GM12878 (cell line): Measurements from ENCODE around the gene NUB1. TPM values are rescaled to one million over a fixed set of nuclear protein-coding genes. Genes with fewer than 3 reads are reported as not detected.
A peak's percentile ranks its signal among the peaks of the same experiment; 100 is the strongest.

ENCODE experiments used
- ATAC-seq: fragments of 200-7000 bp; cut with Tn5 transposase; 3 replicates; pipeline ENCODE4 v1.9.1; 2020; ENCODE audit warnings: mild to moderate bottlenecking, moderate library complexity
- BruUV-seq: library from RNA; stranded (reverse); fragments of 400-500 nt; replicated peaks from 2 replicates; lab custom pipeline; 2021; lab: Mats Ljungman, UMichigan
- CTCF ChIA-PET: fragments of 300-600 bp; sonication (Branson Sonifier 250); formaldehyde crosslinking; extraction: SDS; loops from one replicate; lab custom pipeline; 2021; ENCODE audit warnings: inconsistent platforms; lab: Yijun Ruan, JAX
- POLR2A ChIA-PET: fragments of 350-600 bp; formaldehyde crosslinking; extraction: SDS; loops from one replicate; lab custom pipeline; 2021; ENCODE audit warnings: inconsistent platforms; lab: Charles Lee
- RAD21 ChIA-PET: fragments of 300-600 bp; sonication (Branson Sonifier 250); formaldehyde crosslinking; loops from one replicate; lab custom pipeline; 2023; ENCODE audit warnings: antibody characterized with exemption; ENCODE audit not compliant: unreplicated experiment; lab: Charles Lee
- SMC1A ChIA-PET: fragments of 300-600 bp; sonication (Branson Sonifier 250); formaldehyde crosslinking; loops from one replicate; lab custom pipeline; 2023; ENCODE audit not compliant: unreplicated experiment, uncharacterized antibody; lab: Charles Lee
- DNase-seq: peaks from one replicate; pipeline ENCODE4 v3.0.0-alpha.2; 2011; ENCODE audit warnings: low read depth, low spot score
- FAIRE-seq: peaks from 3 replicates; lab custom pipeline; 2011; peaks lifted over from hg19 to GRCh38; lab: Jason Lieb, UNC
- H2AFZ ChIP-seq: 2 replicates; pipeline ENCODE4 v1.6.0; 2011; ENCODE audit warnings: low read depth, low read length, control low read depth; ENCODE audit not compliant: control insufficient read depth
- H3K27ac ChIP-seq: 2 replicates; pipeline ENCODE4 v1.5.1; 2011; ENCODE audit warnings: control low read depth; ENCODE audit not compliant: control insufficient read depth, insufficient read depth
- H3K27me3 ChIP-seq, 2 experiments: replicated peaks in 1 of 2; 2 replicates each; pipeline versions ENCODE4 v1.6.0 to v1.6.1; 2011; ENCODE audit warnings: low read length in 1 of 2; ENCODE audit not compliant: control insufficient read depth in 2 of 2, insufficient read depth in 2 of 2
- H3K36me3 ChIP-seq, 2 experiments: 2 replicates each; pipeline ENCODE4 v1.5.1; 2011; ENCODE audit warnings: low read length in 1 of 2; ENCODE audit not compliant: control insufficient read depth in 2 of 2, insufficient read depth in 2 of 2
- H3K4me1 ChIP-seq: 2 replicates; pipeline ENCODE4 v1.6.1; 2011; ENCODE audit warnings: mild to moderate bottlenecking, low read length, moderate library complexity, mixed read lengths; ENCODE audit not compliant: control insufficient read depth, insufficient read depth
- H3K4me2 ChIP-seq: 2 replicates; pipeline ENCODE4 v1.6.0; 2011; ENCODE audit warnings: control low read depth; ENCODE audit not compliant: control insufficient read depth, insufficient read depth
- H3K4me3 ChIP-seq: fragments of 200-600 bp; sonication (generic); 2 replicates; pipeline ENCODE4 v1.5.1; 2016
- H3K79me2 ChIP-seq: 2 replicates; pipeline ENCODE4 v1.6.0; 2011; ENCODE audit warnings: low read length; ENCODE audit not compliant: control insufficient read depth, insufficient read depth
- H3K9ac ChIP-seq: 2 replicates; pipeline ENCODE4 v1.8.0; 2011; ENCODE audit warnings: low read length, control low read depth, mixed read lengths; ENCODE audit not compliant: control insufficient read depth, insufficient read depth
- H3K9me3 ChIP-seq: replicated peaks from 3 replicates; pipeline ENCODE4 v1.5.1; 2011; ENCODE audit warnings: mild to moderate bottlenecking, low read length; ENCODE audit not compliant: control insufficient read depth, insufficient read depth
- H4K20me1 ChIP-seq: 2 replicates; pipeline ENCODE4 v1.6.0; 2011; ENCODE audit not compliant: control insufficient read depth, insufficient read depth
- CHD4 ChIP-seq: fragments of 200-600 bp; sonication (generic); IDR thresholded peaks from 2 replicates; pipeline ENCODE4 v1.6.1; 2016; ENCODE audit warnings: mild to moderate bottlenecking
- EED ChIP-seq: sonication (generic); IDR thresholded peaks from 2 replicates; pipeline ENCODE4 v1.6.1; 2016; ENCODE audit warnings: antibody characterized with exemption, low read depth
- EGR1 ChIP-seq, 2 experiments: IDR thresholded peaks; 1 replicate in 1 of 2; 2 replicates in 1 of 2; pipeline ENCODE4 v1.6.1; 2011 to 2012; ENCODE audit warnings: low read depth in 2 of 2, low read length in 2 of 2, borderline replicate concordance in 1 of 2, mild to moderate bottlenecking in 1 of 2, moderate library complexity in 1 of 2
- ETV6 ChIP-seq, 2 experiments: fragments of 450-650 bp in 1 of 2; IDR thresholded peaks in 1 of 2; conservative IDR thresholded peaks in 1 of 2; 2 replicates each; pipeline ENCODE4 v1.6.1; 2014; ENCODE audit warnings: antibody characterized with exemption in 1 of 2, borderline replicate concordance in 1 of 2, low read depth in 1 of 2, mild to moderate bottlenecking in 1 of 2, moderate library complexity in 1 of 2
- FOXM1 ChIP-seq: IDR thresholded peaks from 2 replicates; pipeline ENCODE4 v1.6.1; 2012; ENCODE audit warnings: low read depth, mild to moderate bottlenecking, inconsistent platforms, low read length, moderate library complexity
- IKZF1 ChIP-seq: fragments of 450-650 bp; conservative IDR thresholded peaks from 2 replicates; pipeline ENCODE4 v1.6.1; 2017; ENCODE audit warnings: antibody characterized with exemption, mild to moderate bottlenecking
- IKZF2 ChIP-seq, 2 experiments: fragments of 450-650 bp; IDR thresholded peaks; 2 replicates each; pipeline ENCODE4 v1.6.1; 2017; ENCODE audit warnings: mild to moderate bottlenecking in 2 of 2, moderate library complexity in 2 of 2
- JUND ChIP-seq: IDR thresholded peaks from 2 replicates; pipeline ENCODE4 v1.6.1; 2012; ENCODE audit warnings: low read depth, mild to moderate bottlenecking, low read length, improper control_type of control experiment, moderate library complexity
- NFIC ChIP-seq: IDR thresholded peaks from 2 replicates; pipeline ENCODE4 v1.6.1; 2012; ENCODE audit warnings: low read depth, mild to moderate bottlenecking, inconsistent platforms, low read length, moderate library complexity
- NFXL1 ChIP-seq: fragments of 450-650 bp; IDR thresholded peaks from 2 replicates; pipeline ENCODE4 v1.6.1; 2017; ENCODE audit warnings: antibody characterized with exemption, mild to moderate bottlenecking, borderline replicate concordance
- PAX5 ChIP-seq: IDR thresholded peaks from 2 replicates; pipeline ENCODE4 v1.6.1; 2011; ENCODE audit warnings: low read depth, low read length, borderline replicate concordance
- PKNOX1 ChIP-seq: fragments of 450-650 bp; IDR thresholded peaks from 2 replicates; pipeline ENCODE4 v1.6.1; 2016; ENCODE audit warnings: mild to moderate bottlenecking
- RUNX3 ChIP-seq: IDR thresholded peaks from 2 replicates; pipeline ENCODE4 v1.6.1; 2012; ENCODE audit warnings: low read length, inconsistent platforms
- SPI1 ChIP-seq: IDR thresholded peaks from 2 replicates; pipeline ENCODE4 v1.6.1; 2011; ENCODE audit warnings: low read depth, mild to moderate bottlenecking, low read length, moderate library complexity, borderline replicate concordance; ENCODE audit not compliant: insufficient read depth
- TAF1 ChIP-seq: IDR thresholded peaks from 2 replicates; pipeline ENCODE4 v1.6.1; 2011; ENCODE audit warnings: mild to moderate bottlenecking, low read depth, low read length, borderline replicate concordance
- USF2 ChIP-seq: IDR thresholded peaks from 2 replicates; pipeline ENCODE4 v1.6.1; 2011; ENCODE audit warnings: low read depth, low read length, improper control_type of control experiment, borderline replicate concordance
- ZNF687 ChIP-seq: fragments of 450-650 bp; IDR thresholded peaks from 2 replicates; pipeline ENCODE4 v1.6.1; 2017; ENCODE audit warnings: mild to moderate bottlenecking, moderate library complexity
- WGBS: methylation state at CpG from one replicate; pipeline ENCODE4 v1.1.6; 2016; ENCODE audit warnings: low lambda C conversion rate; ENCODE audit not compliant: insufficient replicate concordance, insufficient coverage; ENCODE audit errors: missing lambda C conversion rate; 5-methylcytosine and 5-hydroxymethylcytosine counted together
- in situ Hi-C: fragments of 300-500 bp; cut with MboI; formaldehyde crosslinking; loops from 9 replicates; pipeline ENCODE4 v1.14.3; 2018; ENCODE audit warnings: mixed read lengths
- intact Hi-C: fragments of 100-400 bp; cut with micrococcal nuclease; formaldehyde crosslinking; loops from one replicate; pipeline ENCODE4 v1.14.2; 2022; ENCODE audit not compliant: unreplicated experiment
- polyA plus RNA-seq, 11 experiments: library from polyadenylated mRNA; depleted of rRNA in 4 of 11; unstranded in 6 of 11; stranded (reverse) in 5 of 11; fragments of >200 nt; fragmentation: Nextera tagmentation in 4 of 11; fragmentation: Illumina TruSeq in 1 of 11; extraction: Ambion mirVana in 4 of 11; extraction: Trizol in 1 of 11; gene quantifications; 1 replicate in 1 of 11; 2 replicates in 10 of 11; pipeline versions ENCODE4 v1.2.1 to v1.2.3, GENCODE V29; 2011 to 2016; ENCODE audit warnings: inconsistent platforms in 2 of 11, missing spikeins in 2 of 11, low read depth in 1 of 11
- total RNA-seq, 4 experiments: library from RNA; depleted of rRNA in 3 of 4; stranded (reverse); fragments of >200 nt in 3 of 4; fragmentation: Illumina TruSeq in 1 of 4; extraction: Trizol in 1 of 4; gene quantifications; 2 replicates each; pipeline versions ENCODE4 v1.2.1 to v1.2.3, GENCODE V29; 2013 to 2021

Gene NUB1
- total and polyA plus RNA-seq, 10 of the 15 experiments (the other 5 are each of a cell fraction or from before 2014, with no cell fraction given), result 24.1 to 102 (median 49.0) TPM

- peak overlapping the region; percentile 20; the same call in 1 of the 2 replicates for H3K4me3 ChIP-seq
- no peak for FAIRE-seq
- 0 out of 2 replicates have a peak, but pooled peaks have one; percentile 46 for TF ChIP-seq IKZF1
- 0 out of 2 replicates have a peak, but pooled peaks have one; percentile 34 for TF ChIP-seq PKNOX1
- TF ChIP-seq IKZF2 (IDR thresholded peaks at IDR 0.05), result 0 out of 4 replicates have a peak, but pooled peaks of 1 of the 2 experiments have one; percentile 12
- TF ChIP-seq TAF1, result peak; percentile 46; the same call in 1 of the 2 replicates
- TF ChIP-seq EGR1 (IDR thresholded peaks at IDR 0.05; ENCODE audit: borderline replicate concordance in 1 of 2, low read depth in 2 of 2, low read length in 2 of 2), result peak in 1 of 2 experiments; percentile 59; a peak in 1 of 3 replicates
- TF ChIP-seq SPI1, result peak; percentile 79
- TF ChIP-seq JUND, result no peak
- 0 out of 2 replicates have a peak, but pooled peaks have one; percentile 11 for TF ChIP-seq FOXM1
- peak in 1 of 2 experiments; percentile 25; a peak in 1 of 4 replicates for TF ChIP-seq ETV6 (conservative IDR thresholded peaks at IDR 0.05 in 1 of 2, IDR thresholded peaks at IDR 0.05 in 1 of 2; ENCODE audit: borderline replicate concordance in 1 of 2, low read depth in 1 of 2)
- peak; percentile 56; the same call in 1 of the 2 replicates for TF ChIP-seq RUNX3
- TF ChIP-seq EED, result peak; percentile 52; the same call in 1 of the 2 replicates
- no peak for TF ChIP-seq NFXL1
- TF ChIP-seq USF2, result no peak
- no peak for TF ChIP-seq PAX5
- 0 out of 2 replicates have a peak, but pooled peaks have one; percentile 19 for TF ChIP-seq NFIC
- TF ChIP-seq ZNF687, result 0 out of 2 replicates have a peak, but pooled peaks have one; percentile 19
- no peak for TF ChIP-seq CHD4
Measured at GRCh38 chr7:151351967-151352366, 10.4 kb downstream of the NUB1 start.

More at GRCh38 chr7:151351967-151352366, 10.4 kb downstream of the NUB1 start:
- Histone ChIP-seq H3K27me3 (no peaks in the 10 kb centered on the region), H3K9ac (peak overlapping the region; percentile 60), H3K9me3 (no peaks in the 10 kb centered on the region), H2AFZ (peak overlapping the region; percentile 89), H3K27ac (peak overlapping the region; percentile 94), H3K4me1 (peaks cover 31% of the 10 kb centered on the region), H4K20me1 (no peaks in the 10 kb centered on the region), H3K36me3 (peaks cover 15 to 31% of the 10 kb centered on the region in 2 experiments), H3K4me2 (peak overlapping the region; percentile 83), H3K79me2 (peaks cover 14% of the 10 kb centered on the region)
- ChIA-PET SMC1A (interaction anchor here (0.6 to 7.6 kb wide), 20 partner anchors 9 to 944 kb away, joined by 3 to 152 read pairs (median 4); partner anchors contain the start of gene NUB1), POLR2A (interaction anchor here (0.6 to 3.4 kb wide), 8 partner anchors 10 to 1929 kb away, joined by 3 to 18 read pairs (median 4); partner anchors contain the start of gene NUB1), RAD21 (interaction anchor here (0.7 to 5.2 kb wide), 12 partner anchors 9 to 282 kb away, joined by 3 to 104 read pairs (median 4); partner anchors contain the start of gene NUB1), CTCF (interaction anchor here (0.6 to 11.9 kb wide), 25 partner anchors 9 to 407 kb away, joined by 3 to 252 read pairs (median 6); partner anchors contain the start of genes ABCF2 and NUB1)
- BruUV-seq, result no TSS peak
- peak; percentile 22 for ATAC-seq
- 31% methylated on average over 6 of the region's 6 CpGs for WGBS
- intact Hi-C loops, result no loop called here
- in situ Hi-C loops, result loop anchor here (5.0 kb wide), 1 partner anchor 35 kb away; no protein-coding TSS in a partner anchor
- no peak for DNase-seq
